ENCODE measurements around the gene CCDC18. TPM values are rescaled to one million over a fixed set of nuclear protein-coding genes. Genes with fewer than 3 reads are reported as not detected.
A peak's percentile ranks its signal among the peaks of the same experiment; 100 is the strongest.

The CCDC18 gene
- total RNA-seq, 1 experiment from 2014 or later: 23.0 TPM

DNA sequence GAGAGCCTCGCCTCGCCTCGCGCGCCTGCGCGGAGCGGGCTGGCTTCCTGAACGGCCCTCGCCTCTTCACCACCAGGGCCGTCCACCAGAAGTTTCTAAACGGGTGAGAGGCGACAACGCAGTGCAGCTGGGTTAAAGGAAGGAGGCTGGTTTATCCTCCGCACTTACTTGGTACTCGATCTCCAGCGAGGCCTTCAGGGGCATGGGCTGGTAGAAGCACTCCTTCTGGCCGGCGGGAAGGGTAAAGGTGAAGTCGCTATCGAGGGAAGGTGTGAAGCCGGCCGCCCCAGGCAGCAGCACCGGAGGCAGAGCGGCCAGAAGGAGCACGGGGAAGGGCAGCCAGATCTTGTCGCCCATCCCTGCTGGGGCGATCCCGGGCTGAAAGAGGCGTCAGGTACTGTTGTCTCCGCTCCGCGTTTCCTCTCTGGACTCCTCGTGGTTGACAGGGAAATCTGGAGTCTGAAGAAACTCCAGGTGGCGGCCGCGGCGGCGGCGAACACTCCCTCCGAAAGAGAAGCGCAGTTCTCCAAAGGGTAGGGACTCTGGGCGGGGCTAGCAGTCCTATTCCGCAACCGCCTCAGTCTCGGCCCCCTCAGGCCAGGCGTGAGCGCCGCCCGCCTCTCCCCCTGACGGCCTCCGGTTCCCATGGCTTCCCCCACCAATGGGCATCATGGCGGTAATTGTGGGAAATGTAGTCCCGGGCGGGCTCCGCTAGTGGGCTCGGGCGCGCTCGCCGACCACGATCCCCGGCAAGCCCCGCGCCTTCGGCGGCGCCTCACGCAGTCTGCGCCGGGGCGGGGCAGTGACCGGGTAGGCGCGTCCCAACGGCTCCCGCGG is 420 bp upstream of the CCDC18 start, which contains the start of gene TMED5 (continued):
- TF ChIP-seq, protein P1, sequence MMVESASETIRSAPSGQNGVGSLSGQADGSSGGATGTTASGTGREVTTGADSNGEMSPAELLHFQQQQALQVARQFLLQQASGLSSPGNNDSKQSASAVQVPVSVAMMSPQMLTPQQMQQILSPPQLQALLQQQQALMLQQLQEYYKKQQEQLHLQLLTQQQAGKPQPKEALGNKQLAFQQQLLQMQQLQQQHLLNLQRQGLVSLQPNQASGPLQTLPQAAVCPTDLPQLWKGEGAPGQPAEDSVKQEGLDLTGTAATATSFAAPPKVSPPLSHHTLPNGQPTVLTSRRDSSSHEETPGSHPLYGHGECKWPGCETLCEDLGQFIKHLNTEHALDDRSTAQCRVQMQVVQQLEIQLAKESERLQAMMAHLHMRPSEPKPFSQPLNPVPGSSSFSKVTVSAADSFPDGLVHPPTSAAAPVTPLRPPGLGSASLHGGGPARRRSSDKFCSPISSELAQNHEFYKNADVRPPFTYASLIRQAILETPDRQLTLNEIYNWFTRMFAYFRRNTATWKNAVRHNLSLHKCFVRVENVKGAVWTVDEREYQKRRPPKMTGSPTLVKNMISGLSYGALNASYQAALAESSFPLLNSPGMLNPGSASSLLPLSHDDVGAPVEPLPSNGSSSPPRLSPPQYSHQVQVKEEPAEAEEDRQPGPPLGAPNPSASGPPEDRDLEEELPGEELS (CRISPR knock-in tag; IDR thresholded peaks at IDR 0.05): 0 out of 2 replicates have a peak, but pooled peaks have one; percentile 19
- TF ChIP-seq GABPB1 (CRISPR knock-in tag; IDR thresholded peaks at IDR 0.05) (peak; percentile 66), CREM (CRISPR knock-in tag; IDR thresholded peaks at IDR 0.05) (0 out of 2 replicates have a peak, but pooled peaks have one; percentile 17), NFE2L1 (CRISPR knock-in tag; IDR thresholded peaks at IDR 0.05) (peak; percentile 57; the same call in 1 of the 2 replicates), GTF2I (CRISPR knock-in tag; conservative IDR thresholded peaks at IDR 0.05) (no peak)

DNA sequence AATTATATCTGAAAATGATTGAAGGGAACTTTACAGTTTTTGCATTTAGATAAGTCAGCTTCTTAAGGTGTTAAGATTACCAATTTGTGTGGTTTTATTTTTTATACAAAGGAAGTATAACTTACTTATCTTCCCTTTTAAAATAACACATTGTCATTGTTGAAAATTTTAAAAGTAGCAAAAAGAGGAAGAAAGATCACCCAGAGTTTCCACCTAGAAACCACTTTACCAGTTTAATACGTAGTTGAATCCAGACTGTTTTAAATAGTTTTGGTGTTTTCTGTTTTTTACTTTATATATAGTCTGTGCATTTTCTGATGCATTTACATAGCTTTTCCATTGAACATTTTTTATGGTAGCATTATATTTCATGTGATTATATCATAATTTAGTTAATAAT is 6.1 kb downstream of the CCDC18 start:
- H3K4me3 Mint-ChIP-seq: no peak overlapping the region

DNA sequence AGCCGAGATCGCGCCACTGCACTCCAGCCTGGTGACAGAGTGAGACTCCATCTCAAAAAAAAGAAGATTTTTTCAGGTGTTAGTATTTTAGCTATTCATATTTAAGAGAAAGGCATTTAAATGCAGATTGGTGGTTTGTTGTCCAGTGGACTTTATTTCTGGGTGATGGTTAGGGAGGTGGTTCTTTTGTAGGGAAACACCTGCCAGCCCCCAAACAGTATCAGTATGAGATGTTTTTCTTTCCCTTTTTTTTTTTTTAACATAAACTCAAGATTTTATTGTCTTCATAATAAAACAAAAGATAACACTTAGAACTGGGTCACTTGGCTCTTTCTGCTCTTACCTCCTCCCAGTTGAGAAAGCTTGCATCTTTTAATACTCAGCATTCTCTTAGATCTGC is 9.9 kb downstream of the CCDC18 start:
- ATAC-seq: no peak
- CTCF ChIA-PET: no interaction called here
- DNase-seq (ENCODE audit: low spot score): no peak
- TF ChIP-seq ZNF423 (CRISPR knock-in tag; IDR thresholded peaks at IDR 0.05) (no peak), ZNF263 (CRISPR knock-in tag; IDR thresholded peaks at IDR 0.05; ENCODE audit: low read depth) (no peak), ZNF121 (CRISPR knock-in tag; IDR thresholded peaks at IDR 0.05) (no peak), SMAD4 (CRISPR knock-in tag; IDR thresholded peaks at IDR 0.05) (no peak), NFYB (CRISPR knock-in tag; conservative IDR thresholded peaks at IDR 0.05; ENCODE audit: low read depth) (no peak), ZNF671 (CRISPR knock-in tag; IDR thresholded peaks at IDR 0.05) (no peak), ZNF416 (CRISPR knock-in tag; IDR thresholded peaks at IDR 0.05) (no peak), FOXK1 (CRISPR knock-in tag; IDR thresholded peaks at IDR 0.05) (no peak), MXD4 (CRISPR knock-in tag; IDR thresholded peaks at IDR 0.05; ENCODE audit: borderline replicate concordance) (no peak), RORB (CRISPR knock-in tag; IDR thresholded peaks at IDR 0.05) (no peak)
- TF ChIP-seq, protein P2, sequence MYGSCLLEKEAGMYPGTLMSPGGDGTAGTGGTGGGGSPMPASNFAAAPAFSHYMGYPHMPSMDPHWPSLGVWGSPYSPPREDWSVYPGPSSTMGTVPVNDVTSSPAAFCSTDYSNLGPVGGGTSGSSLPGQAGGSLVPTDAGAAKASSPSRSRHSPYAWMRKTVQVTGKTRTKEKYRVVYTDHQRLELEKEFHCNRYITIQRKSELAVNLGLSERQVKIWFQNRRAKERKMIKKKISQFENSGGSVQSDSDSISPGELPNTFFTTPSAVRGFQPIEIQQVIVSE (CRISPR knock-in tag; IDR thresholded peaks at IDR 0.05; ENCODE audit: borderline replicate concordance): no peak
- TF ChIP-seq, protein P3, sequence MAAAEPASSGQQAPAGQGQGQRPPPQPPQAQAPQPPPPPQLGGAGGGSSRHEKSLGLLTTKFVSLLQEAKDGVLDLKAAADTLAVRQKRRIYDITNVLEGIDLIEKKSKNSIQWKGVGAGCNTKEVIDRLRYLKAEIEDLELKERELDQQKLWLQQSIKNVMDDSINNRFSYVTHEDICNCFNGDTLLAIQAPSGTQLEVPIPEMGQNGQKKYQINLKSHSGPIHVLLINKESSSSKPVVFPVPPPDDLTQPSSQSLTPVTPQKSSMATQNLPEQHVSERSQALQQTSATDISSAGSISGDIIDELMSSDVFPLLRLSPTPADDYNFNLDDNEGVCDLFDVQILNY (CRISPR knock-in tag; IDR thresholded peaks at IDR 0.05): no peak
- TF ChIP-seq, protein P4, sequence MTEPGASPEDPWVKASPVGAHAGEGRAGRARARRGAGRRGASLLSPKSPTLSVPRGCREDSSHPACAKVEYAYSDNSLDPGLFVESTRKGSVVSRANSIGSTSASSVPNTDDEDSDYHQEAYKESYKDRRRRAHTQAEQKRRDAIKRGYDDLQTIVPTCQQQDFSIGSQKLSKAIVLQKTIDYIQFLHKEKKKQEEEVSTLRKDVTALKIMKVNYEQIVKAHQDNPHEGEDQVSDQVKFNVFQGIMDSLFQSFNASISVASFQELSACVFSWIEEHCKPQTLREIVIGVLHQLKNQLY (CRISPR knock-in tag; IDR thresholded peaks at IDR 0.05): no peak
- TF ChIP-seq, protein P5, sequence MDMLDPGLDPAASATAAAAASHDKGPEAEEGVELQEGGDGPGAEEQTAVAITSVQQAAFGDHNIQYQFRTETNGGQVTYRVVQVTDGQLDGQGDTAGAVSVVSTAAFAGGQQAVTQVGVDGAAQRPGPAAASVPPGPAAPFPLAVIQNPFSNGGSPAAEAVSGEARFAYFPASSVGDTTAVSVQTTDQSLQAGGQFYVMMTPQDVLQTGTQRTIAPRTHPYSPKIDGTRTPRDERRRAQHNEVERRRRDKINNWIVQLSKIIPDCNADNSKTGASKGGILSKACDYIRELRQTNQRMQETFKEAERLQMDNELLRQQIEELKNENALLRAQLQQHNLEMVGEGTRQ (CRISPR knock-in tag; IDR thresholded peaks at IDR 0.05): no peak
- TF ChIP-seq, protein P6, sequence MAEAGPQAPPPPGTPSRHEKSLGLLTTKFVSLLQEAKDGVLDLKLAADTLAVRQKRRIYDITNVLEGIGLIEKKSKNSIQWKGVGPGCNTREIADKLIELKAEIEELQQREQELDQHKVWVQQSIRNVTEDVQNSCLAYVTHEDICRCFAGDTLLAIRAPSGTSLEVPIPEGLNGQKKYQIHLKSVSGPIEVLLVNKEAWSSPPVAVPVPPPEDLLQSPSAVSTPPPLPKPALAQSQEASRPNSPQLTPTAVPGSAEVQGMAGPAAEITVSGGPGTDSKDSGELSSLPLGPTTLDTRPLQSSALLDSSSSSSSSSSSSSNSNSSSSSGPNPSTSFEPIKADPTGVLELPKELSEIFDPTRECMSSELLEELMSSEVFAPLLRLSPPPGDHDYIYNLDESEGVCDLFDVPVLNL (CRISPR knock-in tag; IDR thresholded peaks at IDR 0.05; ENCODE audit: borderline replicate concordance, low read depth): no peak
- TF ChIP-seq, protein P7, sequence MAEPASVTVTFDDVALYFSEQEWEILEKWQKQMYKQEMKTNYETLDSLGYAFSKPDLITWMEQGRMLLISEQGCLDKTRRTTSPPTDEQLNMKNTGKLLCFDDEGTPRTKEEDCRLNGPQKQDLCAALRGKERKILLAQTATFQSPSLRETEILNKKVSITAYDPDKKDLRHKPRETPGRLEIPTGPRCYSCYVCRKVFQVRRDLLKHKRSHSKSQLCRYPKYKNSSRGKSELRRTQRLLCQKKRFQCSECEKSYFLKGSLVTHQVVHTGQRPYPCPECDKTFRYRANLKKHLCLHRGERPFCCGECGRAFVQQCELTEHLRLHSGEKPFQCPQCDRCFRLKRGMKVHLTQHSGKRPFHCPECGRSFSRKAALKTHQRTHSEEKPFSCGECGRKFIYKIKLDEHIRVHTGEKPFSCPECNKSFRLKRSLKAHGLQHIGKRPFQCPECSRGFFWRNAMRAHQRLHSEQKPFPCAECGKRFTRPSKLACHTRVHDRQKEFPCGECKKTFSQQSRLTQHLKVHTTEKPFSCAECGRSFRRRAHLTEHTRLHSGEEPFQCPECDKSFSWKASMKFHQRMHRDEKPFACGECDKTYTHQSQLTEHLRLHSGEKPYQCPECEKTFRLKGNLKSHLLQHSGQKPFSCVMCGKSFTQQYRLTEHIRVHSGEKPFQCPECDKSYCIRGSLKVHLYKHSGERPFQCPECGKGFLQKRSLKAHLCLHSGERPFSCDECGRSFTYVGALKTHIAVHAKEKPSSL (CRISPR knock-in tag; conservative IDR thresholded peaks at IDR 0.05): no peak

More for the DNA sequence above, 6.1 kb downstream of the CCDC18 start:
- Mint-ChIP-seq H3K27me3 (ENCODE audit: low read depth) (no peaks in the 10 kb centered on the region), H3K4me1 (peaks cover 11% of the 10 kb centered on the region), H3K36me3 (peaks cover 14% of the 10 kb centered on the region), H3K27ac (no peak overlapping the region), H3K9me3 (no peaks in the 10 kb centered on the region)
- ChIA-PET POLR2A (no interaction called here), CTCF (no interaction called here)
- DNase-seq (ENCODE audit: low spot score) (no peak), ATAC-seq (no peak)
- no peak for TF ChIP-seq NR2C2 (CRISPR knock-in tag; IDR thresholded peaks at IDR 0.05)

More for the DNA sequence above, 9.9 kb downstream of the CCDC18 start:
- peak overlapping the region; percentile 57; the same call in 1 of the 2 replicates for H3K27ac Mint-ChIP-seq
- H3K4me1 Mint-ChIP-seq: no peaks in the 10 kb centered on the region
- no peaks in the 10 kb centered on the region for H3K27me3 Mint-ChIP-seq (ENCODE audit: low read depth)
- H3K9me3 Mint-ChIP-seq: no peaks in the 10 kb centered on the region
- H3K36me3 Mint-ChIP-seq: peaks cover 23% of the 10 kb centered on the region
- no peak overlapping the region for H3K4me3 Mint-ChIP-seq
- POLR2A ChIA-PET: no interaction called here

Measured in WTC11 (cell line).